Measurements from ENCODE around the gene OR52L1.

Gene OR52L1

DNA sequence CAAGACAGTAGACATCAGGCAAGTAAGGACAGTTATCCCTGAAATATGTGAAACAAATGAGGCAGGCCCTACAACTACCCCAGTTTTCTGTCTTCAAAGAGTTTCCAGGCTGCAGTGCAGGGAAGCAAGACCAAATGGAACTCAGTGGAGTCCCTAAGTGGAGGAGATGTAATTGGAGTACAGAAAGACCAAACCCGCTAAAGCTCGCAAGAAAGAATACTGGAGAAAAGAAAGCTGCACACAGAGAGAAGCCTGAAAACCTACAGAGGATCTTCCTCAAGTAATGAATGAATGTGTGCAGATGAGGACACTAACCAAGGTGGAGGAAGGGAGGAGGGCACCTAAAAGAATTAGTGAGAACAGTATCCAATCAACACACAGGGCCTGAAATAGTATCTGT lies 46.0 kb downstream of the OR52L1 start:
- DNase-seq (ENCODE audit: low spot score): no peak

DNA sequence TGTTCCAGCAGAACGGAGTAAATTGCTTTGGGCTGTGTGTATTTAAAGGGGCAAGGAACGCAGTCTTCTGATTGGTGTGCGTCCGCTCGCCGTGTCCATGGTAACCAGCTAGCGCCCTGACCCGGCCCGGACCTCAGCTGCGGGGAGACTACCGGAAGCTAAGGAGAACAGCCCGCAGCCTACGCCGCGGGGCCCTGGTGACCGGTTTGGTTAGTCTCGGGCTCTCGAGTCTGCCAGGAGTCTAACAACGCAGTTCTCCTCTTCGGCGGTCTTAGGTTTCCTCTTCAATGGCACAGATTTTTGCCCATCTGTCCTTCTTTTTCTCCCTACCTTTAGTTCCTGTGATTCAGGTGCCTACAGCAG lies 48.2 kb downstream of the OR52L1 start:
- DNase-seq (ENCODE audit: low spot score): no peak

DNA sequence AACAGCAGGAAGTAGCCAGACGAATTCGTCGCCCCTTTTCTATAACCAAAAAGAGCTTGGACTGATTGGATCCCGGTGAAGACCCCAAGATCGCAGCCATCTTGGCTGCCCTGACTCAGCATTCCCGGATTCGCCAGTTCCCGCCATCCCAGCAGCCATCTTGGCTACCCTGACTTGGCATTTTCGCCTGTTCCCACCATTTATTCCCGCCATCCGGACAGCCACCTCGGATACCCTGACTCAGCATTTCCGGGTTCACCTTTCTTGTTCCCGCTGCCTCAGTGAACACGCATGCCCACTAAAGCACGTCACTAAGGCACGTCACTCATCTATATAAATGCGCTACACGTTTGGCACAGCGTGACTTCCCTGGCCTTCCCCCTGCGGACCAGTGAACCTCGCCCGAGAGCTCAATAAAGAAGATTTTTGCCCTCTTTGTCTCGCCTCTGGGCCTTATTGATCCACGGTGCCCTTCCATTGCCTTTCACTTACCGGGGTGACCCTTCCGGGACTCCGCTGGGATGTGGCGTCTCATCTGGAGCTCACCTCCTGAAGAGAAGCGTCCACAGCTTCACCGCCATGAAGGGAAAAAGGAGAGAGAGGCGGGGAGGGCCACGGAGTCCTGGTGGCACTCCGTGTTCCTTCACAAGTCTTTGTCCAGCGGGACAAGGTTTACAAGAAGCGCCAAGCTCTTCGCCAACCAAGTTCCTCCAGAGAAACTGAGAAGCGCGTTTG lies 48.8 kb downstream of the OR52L1 start:
- DNase-seq (ENCODE audit: low spot score): no peak

All from putamen (tissue), 1 donor.